HL-60/S4 treated with phorbol 12-myristate 13-acetate at 8.2 ng/mL for 4 days and 3 days (cell line): ENCODE data around the gene KDM1A.

Source experiments
- in situ Hi-C: fragments of 300-500 bp; cut with MboI; formaldehyde crosslinking; loops from 2 replicates; pipeline ENCODE4 v1.15.0; 2022; ENCODE audit warnings: low sequenced_read_pairs

The KDM1A gene

DNA sequence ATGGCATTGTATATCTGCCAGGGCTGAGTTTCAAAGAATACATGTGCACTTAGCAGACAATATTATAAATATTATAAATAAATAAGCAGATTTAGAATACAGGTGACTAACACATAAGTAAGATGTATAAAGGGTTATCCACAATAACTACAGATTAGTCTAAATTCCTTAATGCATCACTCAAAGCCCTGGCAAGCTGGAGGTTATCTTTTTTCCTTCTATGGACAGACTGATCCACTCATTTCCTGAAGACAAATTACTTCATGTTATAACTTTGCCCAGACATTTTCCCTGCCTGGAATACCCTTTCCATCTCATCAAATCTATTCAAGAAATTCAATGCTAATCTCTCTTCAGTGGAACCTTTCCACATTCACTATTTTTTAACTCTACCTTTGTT is 110.6 kb downstream of the KDM1A start:
- in situ Hi-C loops = no loop called here

DNA sequence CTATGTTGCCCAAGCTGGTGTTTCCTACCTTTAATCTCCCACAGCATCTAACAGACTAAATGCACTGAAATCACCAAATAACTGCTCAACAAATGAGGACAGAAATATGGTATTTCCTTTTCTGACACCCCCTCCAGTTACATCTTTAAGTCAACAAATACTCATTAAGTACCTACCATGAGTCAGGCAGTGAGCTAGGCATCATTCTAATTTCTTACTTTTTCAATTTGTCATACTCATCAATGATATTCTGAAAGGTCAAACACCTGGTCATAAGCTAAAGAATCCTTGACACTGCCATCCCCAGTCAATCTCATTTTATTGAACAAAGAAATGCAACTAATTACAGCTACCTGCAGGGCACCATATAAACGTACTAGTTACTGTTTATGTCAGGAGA is 112.8 kb downstream of the KDM1A start:
- in situ Hi-C loops = no loop called here
